Measurements from ENCODE around the gene CEP128. TPM values are rescaled to one million over a fixed set of nuclear protein-coding genes. Genes with fewer than 3 reads are reported as not detected.

The CEP128 gene
- total RNA-seq, 1 experiment from 2014 or later: 16.4 TPM

- H3K4me1 ChIP-seq (ENCODE audit: control insufficient read depth in 1 of 2, insufficient read depth in 2 of 2, low read length in 2 of 2): no peaks in the 10 kb centered on the region
- DNase-seq (ENCODE audit: low read depth, low spot score) (no peak), ATAC-seq (no peak)
- no peaks in the 10 kb centered on the region for H3K36me3 ChIP-seq (ENCODE audit: control insufficient read depth in 1 of 2, insufficient read depth in 2 of 2, low read length in 2 of 2)
- no peaks in the 10 kb centered on the region for H3K79me2 ChIP-seq (ENCODE audit: insufficient read depth, low read length)
- H3K9me2 ChIP-seq (ENCODE audit: insufficient read depth): no peaks in the 10 kb centered on the region; the same call in 1 of the 2 replicates
- no peaks in the 10 kb centered on the region for H3K9me3 ChIP-seq (ENCODE audit: control insufficient read depth in 1 of 2, insufficient read depth in 1 of 2, low read depth in 1 of 2, low read length in 2 of 2)
- H2AFZ ChIP-seq (ENCODE audit: low read depth, low read length, poor library complexity, severe bottlenecking): no peak overlapping the region
- intact Hi-C loops (cut with micrococcal nuclease): no loop called here
- no peak overlapping the region for H3K9ac ChIP-seq (ENCODE audit: low read length)
- CTCF ChIA-PET: no interaction called here
- H4K20me1 ChIP-seq (ENCODE audit: insufficient read depth): no peaks in the 10 kb centered on the region
- BruUV-seq (replicated peaks): no TSS peak
- H3K27me3 ChIP-seq (ENCODE audit: insufficient read depth, low read length): no peaks in the 10 kb centered on the region
- TF ChIP-seq FOSL1 (IDR thresholded peaks at IDR 0.05; ENCODE audit: low read depth) (no peak), RAD21 (IDR thresholded peaks at IDR 0.05; ENCODE audit: low read depth) (no peak), TCF7L2 (IDR thresholded peaks at IDR 0.05; ENCODE audit: borderline replicate concordance, extremely low read depth, insufficient read depth, insufficient read length) (no peak), REST (IDR thresholded peaks at IDR 0.05; ENCODE audit: low read depth) (no peak), EZH2phosphoT487 (IDR thresholded peaks at IDR 0.05; ENCODE audit: borderline replicate concordance) (no peak), MAX (IDR thresholded peaks at IDR 0.05) (no peak), POLR2AphosphoS5 (IDR thresholded peaks at IDR 0.05; ENCODE audit: low read depth, low read length) (no peak), SP1 (IDR thresholded peaks at IDR 0.05; ENCODE audit: low read depth) (no peak), ELF1 (IDR thresholded peaks at IDR 0.05; ENCODE audit: borderline replicate concordance, low read depth) (no peak), EZH2 (IDR thresholded peaks at IDR 0.05) (no peak), ZBTB33 (IDR thresholded peaks at IDR 0.05; ENCODE audit: extremely low read depth, insufficient replicate concordance, low read length) (no peak), CTCF (IDR thresholded peaks at IDR 0.05 in 2 of 3, conservative IDR thresholded peaks at IDR 0.05 in 1 of 3; ENCODE audit: borderline replicate concordance in 1 of 3, insufficient read depth in 1 of 3, low read depth in 2 of 3, low read length in 2 of 3) (no peak), JUND (IDR thresholded peaks at IDR 0.05) (no peak)
- H3K4me2 ChIP-seq (ENCODE audit: low read length): no peak overlapping the region
- H3K27ac ChIP-seq (ENCODE audit: low read depth, low read length): no peak overlapping the region
- RAD21 ChIA-PET (ENCODE audit: low non-redundant PET in 1 of 2, low total read pairs in 2 of 2, uncharacterized antibody in 2 of 2, unreplicated experiment in 2 of 2): no interaction called here
- H3K4me3 ChIP-seq (replicated peaks in 1 of 2; ENCODE audit: low read depth in 1 of 2, low read length in 2 of 2): no peak overlapping the region
- POLR2A ChIA-PET: no interaction called here
These were observed 215.3 kb downstream of the CEP128 start for GRCh38 chr14:80726211-80726610.

All from HCT116 (cell line).